SU-DHL-6 (cell line): ENCODE data around the gene SLC44A4.

Experiments
- H2AFZ ChIP-seq: fragments of 200-600 bp; sonication (generic); 2 replicates; pipeline ENCODE4 v1.6.1; 2014; ENCODE audit warnings: low read depth, mild to moderate bottlenecking, moderate library complexity, mixed read lengths, antibody characterized with exemption, low read length; ENCODE audit not compliant: severe bottlenecking
- H3F3A ChIP-seq: fragments of 200-600 bp; shearing (Covaris generic); 2 replicates; pipeline ENCODE4 v1.6.0; 2016; ENCODE audit warnings: antibody characterized with exemption, mild to moderate bottlenecking; ENCODE audit not compliant: insufficient read depth
- H3K27ac ChIP-seq: fragments of 200-600 bp; sonication (generic); 2 replicates; pipeline ENCODE4 v1.5.1; 2016; ENCODE audit warnings: low read depth, mild to moderate bottlenecking, low read length, moderate library complexity, mixed read lengths
- H3K27me3 ChIP-seq: fragments of 200-600 bp; sonication (generic), shearing (Covaris generic); 2 replicates; pipeline ENCODE4 v1.6.0; 2014; ENCODE audit warnings: mild to moderate bottlenecking, low read length
- H3K36me3 ChIP-seq: fragments of 200-600 bp; sonication (generic); 2 replicates; pipeline ENCODE4 v1.6.1; 2014; ENCODE audit warnings: mild to moderate bottlenecking, low read length, mixed read lengths
- H3K4me2 ChIP-seq: fragments of 300-600, 200-600 bp; shearing (Covaris generic), sonication (generic); 2 replicates; pipeline ENCODE4 v1.6.0; 2014; ENCODE audit warnings: low read length, low read depth, mild to moderate bottlenecking; ENCODE audit not compliant: poor library complexity, severe bottlenecking
- H3K4me3 ChIP-seq: fragments of 200-600 bp; sonication (generic); 2 replicates; pipeline ENCODE4 v1.5.1; 2014; ENCODE audit warnings: antibody characterized with exemption, low read length, mild to moderate bottlenecking, mixed read lengths; ENCODE audit not compliant: insufficient read depth, poor library complexity, severe bottlenecking
- H3K79me2 ChIP-seq: fragments of 200-600 bp; sonication (generic); 2 replicates; pipeline ENCODE4 v1.6.1; 2014; ENCODE audit warnings: mild to moderate bottlenecking, low read length, moderate library complexity; ENCODE audit not compliant: insufficient read depth
- H3K9ac ChIP-seq: fragments of 200-600 bp; sonication (generic); 2 replicates; pipeline ENCODE4 v1.7.0; 2014; ENCODE audit warnings: mild to moderate bottlenecking, low read length
- H3K9me2 ChIP-seq: fragments of 200-600 bp; sonication (generic); replicated peaks from 2 replicates; pipeline ENCODE4 v1.6.1; 2014; ENCODE audit warnings: low read length; ENCODE audit not compliant: insufficient read depth
- H3K9me3 ChIP-seq: fragments of 200-600 bp; sonication (generic); 2 replicates; pipeline ENCODE4 v1.6.1; 2014; ENCODE audit warnings: low read length, mixed read lengths; ENCODE audit not compliant: insufficient read depth
- H4K20me1 ChIP-seq: fragments of 200-600 bp; sonication (generic); 2 replicates; pipeline ENCODE4 v1.6.1; 2014; ENCODE audit warnings: low read depth, mild to moderate bottlenecking, antibody characterized with exemption, low read length, moderate library complexity, mixed read lengths
- EZH2phosphoT487 ChIP-seq: fragments of 200-600 bp; sonication (generic), shearing (Covaris generic); conservative IDR thresholded peaks from 2 replicates; pipeline ENCODE4 v1.6.1; 2018; ENCODE audit warnings: mild to moderate bottlenecking, antibody characterized with exemption, low read length, moderate library complexity, mixed read lengths
- TF ChIP-seq, protein P1 (sequence below): fragments of 200-600 bp; sonication (generic); IDR thresholded peaks from one replicate; pipeline ENCODE4 v1.5.1; 2017; ENCODE audit warnings: antibody characterized with exemption, mild to moderate bottlenecking, low read length, moderate library complexity; ENCODE audit not compliant: insufficient read depth, poor library complexity, severe bottlenecking

Gene SLC44A4

DNA sequence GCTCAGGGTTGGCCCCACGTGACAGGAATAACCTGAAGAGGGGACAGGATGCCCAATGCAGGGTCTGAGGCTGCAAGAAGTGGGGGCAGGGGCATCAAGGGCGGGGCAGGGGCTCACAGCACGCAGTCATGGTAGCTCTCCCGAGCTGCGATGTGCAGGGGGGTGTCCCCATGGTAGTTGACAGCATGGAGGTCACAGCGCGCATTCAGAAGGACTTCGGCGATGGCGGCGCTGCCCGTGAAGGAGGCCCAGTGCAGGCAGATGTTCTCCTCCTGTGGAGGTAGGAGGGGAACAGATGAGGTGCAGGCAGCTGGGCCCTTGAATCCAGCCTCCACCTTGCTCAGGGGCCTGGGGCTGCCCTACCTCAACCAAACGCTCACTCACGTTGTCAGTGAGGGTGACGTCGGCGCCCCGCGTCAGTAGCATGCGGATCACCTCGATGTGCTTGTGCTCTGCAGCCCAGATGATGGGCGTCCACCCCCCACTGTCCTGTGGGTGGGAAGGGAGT lies 5.8 kb upstream of the SLC44A4 start:
- Histone ChIP-seq H3F3A (no peaks in the 10 kb centered on the region), H3K36me3 (0 out of 2 replicates have a peak, but pooled peaks cover 2% of the 10 kb centered on the region), H2AFZ (no peak overlapping the region), H3K9ac (no peak overlapping the region), H3K4me2 (no peak overlapping the region), H3K9me2 (no peaks in the 10 kb centered on the region), H3K27ac (no peak overlapping the region), H3K9me3 (no peaks in the 10 kb centered on the region), H3K4me3 (no peak overlapping the region), H3K79me2 (no peaks in the 10 kb centered on the region), H4K20me1 (no peaks in the 10 kb centered on the region), H3K27me3 (no peaks in the 10 kb centered on the region)
- TF ChIP-seq EZH2phosphoT487, result no peak
- TF ChIP-seq, protein P1, sequence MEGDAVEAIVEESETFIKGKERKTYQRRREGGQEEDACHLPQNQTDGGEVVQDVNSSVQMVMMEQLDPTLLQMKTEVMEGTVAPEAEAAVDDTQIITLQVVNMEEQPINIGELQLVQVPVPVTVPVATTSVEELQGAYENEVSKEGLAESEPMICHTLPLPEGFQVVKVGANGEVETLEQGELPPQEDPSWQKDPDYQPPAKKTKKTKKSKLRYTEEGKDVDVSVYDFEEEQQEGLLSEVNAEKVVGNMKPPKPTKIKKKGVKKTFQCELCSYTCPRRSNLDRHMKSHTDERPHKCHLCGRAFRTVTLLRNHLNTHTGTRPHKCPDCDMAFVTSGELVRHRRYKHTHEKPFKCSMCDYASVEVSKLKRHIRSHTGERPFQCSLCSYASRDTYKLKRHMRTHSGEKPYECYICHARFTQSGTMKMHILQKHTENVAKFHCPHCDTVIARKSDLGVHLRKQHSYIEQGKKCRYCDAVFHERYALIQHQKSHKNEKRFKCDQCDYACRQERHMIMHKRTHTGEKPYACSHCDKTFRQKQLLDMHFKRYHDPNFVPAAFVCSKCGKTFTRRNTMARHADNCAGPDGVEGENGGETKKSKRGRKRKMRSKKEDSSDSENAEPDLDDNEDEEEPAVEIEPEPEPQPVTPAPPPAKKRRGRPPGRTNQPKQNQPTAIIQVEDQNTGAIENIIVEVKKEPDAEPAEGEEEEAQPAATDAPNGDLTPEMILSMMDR, result no peak

DNA sequence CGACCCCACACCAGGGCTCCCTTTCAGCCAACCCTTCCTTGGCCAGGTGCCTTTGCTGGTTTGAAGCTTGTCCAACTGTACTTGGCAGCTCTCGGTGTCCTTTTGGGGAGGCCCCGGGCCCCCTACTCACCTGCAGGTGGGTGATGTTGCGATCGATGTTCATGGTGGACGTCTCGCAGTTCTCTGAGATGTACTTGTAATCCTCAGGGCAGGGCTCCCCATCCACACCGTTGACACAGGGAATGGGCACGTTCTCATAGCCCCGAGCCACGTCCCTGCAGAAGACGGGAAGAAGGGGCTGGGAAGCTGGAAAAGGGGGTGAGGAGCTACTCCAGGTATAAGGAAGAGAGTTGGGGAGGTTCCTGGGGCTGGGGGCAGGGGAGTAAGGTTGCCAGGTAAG lies 4.9 kb upstream of the SLC44A4 start:
- TF ChIP-seq EZH2phosphoT487, result no peak
- TF ChIP-seq, protein P1, result no peak
- Histone ChIP-seq H3K36me3 (0 out of 2 replicates have a peak, but pooled peaks cover 2% of the 10 kb centered on the region), H3K79me2 (no peaks in the 10 kb centered on the region), H3K9me2 (no peaks in the 10 kb centered on the region), H3K4me2 (no peak overlapping the region), H2AFZ (no peak overlapping the region), H4K20me1 (no peaks in the 10 kb centered on the region), H3F3A (no peaks in the 10 kb centered on the region), H3K4me3 (no peak overlapping the region), H3K27me3 (no peaks in the 10 kb centered on the region), H3K9me3 (no peaks in the 10 kb centered on the region), H3K9ac (no peak overlapping the region), H3K27ac (no peak overlapping the region)

DNA sequence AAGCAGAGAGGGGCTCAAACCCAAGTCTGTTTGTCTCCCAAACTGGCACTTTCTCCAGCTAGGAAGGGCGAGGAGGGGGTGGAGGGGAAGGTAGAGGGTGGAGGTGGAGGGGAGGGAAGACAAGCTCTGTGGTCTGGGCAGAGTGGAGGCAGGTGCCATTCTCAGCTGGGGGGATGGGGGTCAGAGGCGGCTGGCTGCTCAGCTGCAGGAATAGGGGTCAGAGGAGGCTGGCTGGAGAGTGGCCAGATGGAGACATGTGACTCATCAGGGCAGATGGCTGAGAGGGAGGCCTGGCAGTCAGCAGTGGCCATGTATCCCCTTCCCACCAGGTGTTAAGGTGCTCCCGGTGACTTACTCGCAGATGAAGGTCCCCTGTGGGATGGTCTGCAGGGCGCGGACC lies 3.5 kb upstream of the SLC44A4 start:
- Histone ChIP-seq H3K4me3 (no peak overlapping the region), H4K20me1 (no peaks in the 10 kb centered on the region), H3K27ac (no peak overlapping the region), H3K79me2 (no peaks in the 10 kb centered on the region), H3K9ac (no peak overlapping the region), H2AFZ (no peak overlapping the region), H3K9me3 (no peaks in the 10 kb centered on the region), H3F3A (no peaks in the 10 kb centered on the region), H3K36me3 (no peaks in the 10 kb centered on the region), H3K27me3 (no peaks in the 10 kb centered on the region), H3K9me2 (no peaks in the 10 kb centered on the region), H3K4me2 (no peak overlapping the region)
- TF ChIP-seq EZH2phosphoT487, result no peak
- TF ChIP-seq, protein P1, result no peak
